Spleen (tissue), 11 donors: Measurements from ENCODE around the gene UQCC3. TPM values are rescaled to one million over a fixed set of nuclear protein-coding genes. Genes with fewer than 3 reads are reported as not detected.

ENCODE experiments used
- DNase-seq: peaks from one replicate; pipeline ENCODE4 v3.0.0-alpha.2; 2020
- H3K27ac ChIP-seq, 8 donors: fragments of 200-600 bp; sonication (generic) in 7 of 8; 1 replicate in 4 of 8; 2 replicates in 4 of 8; pipeline versions ENCODE4 v1.5.0 to v1.8.0; 2016 to 2021; ENCODE audit warnings: inconsistent platforms in 4 of 8, mild to moderate bottlenecking in 4 of 8, moderate library complexity in 1 of 8
- H3K27me3 ChIP-seq, 7 donors: fragments of 200-600 bp; sonication (generic) in 6 of 7; replicated peaks in 1 of 7; 1 replicate in 4 of 7; 2 replicates in 3 of 7; pipeline versions ENCODE4 v1.5.0 to v1.8.0; 2016 to 2021; ENCODE audit warnings: inconsistent platforms in 3 of 7, mild to moderate bottlenecking in 1 of 7
- H3K36me3 ChIP-seq, 6 donors: fragments of 200-600 bp; sonication (generic) in 5 of 6; 1 replicate in 4 of 6; 2 replicates in 2 of 6; pipeline versions ENCODE4 v1.5.0 to v1.8.0; 2016 to 2021; ENCODE audit warnings: inconsistent platforms in 2 of 6
- H3K4me1 ChIP-seq, 6 donors: fragments of 200-600 bp; sonication (generic) in 5 of 6; 1 replicate in 3 of 6; 2 replicates in 3 of 6; pipeline versions ENCODE4 v1.5.0 to v1.8.0; 2016 to 2021; ENCODE audit warnings: inconsistent platforms in 3 of 6
- H3K4me3 ChIP-seq, 8 donors: fragments of 200-600 bp; sonication (generic) in 7 of 8; 1 replicate in 4 of 8; 2 replicates in 4 of 8; pipeline versions ENCODE4 v1.5.0 to v1.8.0; 2016 to 2021; ENCODE audit warnings: inconsistent platforms in 4 of 8, mild to moderate bottlenecking in 4 of 8, moderate library complexity in 2 of 8
- H3K9me3 ChIP-seq, 8 donors: fragments of 200-600 bp; sonication (generic) in 7 of 8; 1 replicate in 4 of 8; 2 replicates in 4 of 8; pipeline versions ENCODE4 v1.5.0 to v1.8.0; 2016 to 2021; ENCODE audit warnings: inconsistent platforms in 4 of 8
- CTCF ChIP-seq, 11 experiments: fragments of 200-600 bp in 7 of 11; fragments of 450-650 bp in 4 of 11; sonication (generic) in 4 of 11; IDR thresholded peaks in 8 of 11; conservative IDR thresholded peaks in 3 of 11; 1 replicate in 7 of 11; 2 replicates in 4 of 11; pipeline versions ENCODE4 v1.4.0 to v1.8.0; 2016 to 2021; ENCODE audit warnings: antibody characterized with exemption in 11 of 11, inconsistent platforms in 4 of 11, mild to moderate bottlenecking in 1 of 11
- POLR2A ChIP-seq, 3 donors: fragments of 450-650 bp; IDR thresholded peaks; one replicate each; pipeline ENCODE4 v1.5.1; 2017; ENCODE audit warnings: antibody characterized with exemption in 3 of 3, mild to moderate bottlenecking in 1 of 3
- POLR2AphosphoS5 ChIP-seq, 3 donors: sonication (generic); formaldehyde crosslinking; IDR thresholded peaks; one replicate each; pipeline ENCODE4 v1.5.1; 2017; ENCODE audit warnings: antibody characterized with exemption in 3 of 3
- WGBS, 5 donors: extraction: QIAGEN DNeasy Blood & Tissue Kit in 3 of 5; methylation state at CpG; one replicate each; pipeline versions ENCODE4 v1.1.5 to v1.1.7; 2013 to 2018; 5-methylcytosine and 5-hydroxymethylcytosine counted together
- intact Hi-C: fragments of 100-400 bp; cut with DNase I; formaldehyde crosslinking; loops from one replicate; pipeline ENCODE4 v1.15.0; 2023; ENCODE audit warnings: low total_unique reads
- polyA plus RNA-seq, 3 donors: library from polyadenylated mRNA; stranded (reverse); fragments of 200-250 nt; gene quantifications; one replicate each; pipeline ENCODE4 v1.2.1, GENCODE V29; 2013
- total RNA-seq, 7 donors: library from RNA; depleted of rRNA in 3 of 7; stranded (reverse); fragments of >200 nt in 3 of 7; fragmentation: NEBNext Ultra II Directional in 4 of 7; extraction: Animal tissue kit (Norgen Biotek cat#: 25700) in 4 of 7; gene quantifications; one replicate each; pipeline versions ENCODE4 v1.1.0 to v1.2.1, GENCODE V29; 2016 to 2021
- donor health status: healthy with polysubstance abuse.
- donor health status: DM: no; HTN: no; CAD: no; lungs with moderate emphysema.
- donor health status: DM: no; HTN: no; CAD: no.
- donor health status: Bipolar disorder and iron deficiency.
- donor health status: healthy.
- donor health status: DM: no; HTN: no; CAD: no.
- donor health status: DM: yes; HTN: yes; CAD: no.

The UQCC3 gene
- total and polyA plus RNA-seq, 10 donors: 4.9 to 23.7 (median 6.2) TPM

- peaks cover 0 to 28% (median 3%) of the 10 kb centered on the region in 6 donors for H3K4me1 ChIP-seq
- TF ChIP-seq POLR2A (IDR thresholded peaks at IDR 0.05): no peak
- TF ChIP-seq POLR2AphosphoS5 (IDR thresholded peaks at IDR 0.05): no peak
- no peak for TF ChIP-seq CTCF (IDR thresholded peaks at IDR 0.05 in 8 of 11, conservative IDR thresholded peaks at IDR 0.05 in 3 of 11)
- no peak overlapping the region for H3K4me3 ChIP-seq
- 91 to 97% (median 96%) methylated on average over 6 of the region's 6 CpGs for WGBS, 5 donors
- no peaks in the 10 kb centered on the region for H3K27me3 ChIP-seq
- intact Hi-C loops: no loop called here
- H3K27ac ChIP-seq: no peak overlapping the region
- no peak for DNase-seq
- H3K36me3 ChIP-seq: peaks cover 9 to 100% (median 94%) of the 10 kb centered on the region in 6 donors
- no peaks in the 10 kb centered on the region for H3K9me3 ChIP-seq
Measured at GRCh38 chr11:62632492-62632891, 39.0 kb upstream of the UQCC3 start.

DNA sequence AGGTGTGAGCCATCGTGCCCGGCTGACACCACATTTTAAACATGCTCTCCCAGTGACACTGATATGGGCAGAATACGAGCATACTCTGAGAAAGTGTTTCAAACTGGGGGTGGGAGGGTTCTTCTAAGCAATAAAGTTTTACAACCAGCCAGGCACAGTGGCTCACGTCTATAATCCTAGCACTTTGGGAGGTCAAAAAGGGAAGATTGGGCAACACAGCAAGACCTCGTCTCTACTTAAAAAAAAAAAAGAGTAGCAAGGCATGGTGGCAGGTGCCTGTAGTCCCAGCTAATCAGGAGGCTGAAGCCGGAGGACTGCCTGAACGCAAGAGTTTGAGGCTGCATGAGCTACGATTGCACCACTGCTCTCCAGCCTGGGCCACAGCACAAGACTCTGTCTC is 27.3 kb upstream of the UQCC3 start:
- no peak for TF ChIP-seq CTCF (IDR thresholded peaks at IDR 0.05 in 8 of 11, conservative IDR thresholded peaks at IDR 0.05 in 3 of 11)
- TF ChIP-seq POLR2A (IDR thresholded peaks at IDR 0.05): no peak
- no peak for TF ChIP-seq POLR2AphosphoS5 (IDR thresholded peaks at IDR 0.05)
- intact Hi-C loops: no loop called here
- peaks cover 0 to 58% (median 40%) of the 10 kb centered on the region in 6 donors for H3K36me3 ChIP-seq
- no peak overlapping the region for H3K27ac ChIP-seq
- no peaks in the 10 kb centered on the region for H3K27me3 ChIP-seq
- 76 to 93% (median 80%) methylated on average over 8 of the region's 8 CpGs for WGBS, 5 donors
- H3K4me3 ChIP-seq: no peak overlapping the region
- DNase-seq: no peak
- no peaks in the 10 kb centered on the region for H3K9me3 ChIP-seq
- peaks cover 20 to 87% (median 35%) of the 10 kb centered on the region in 6 donors for H3K4me1 ChIP-seq

- peaks cover 0 to 64% (median 43%) of the 10 kb centered on the region in 6 donors for H3K36me3 ChIP-seq
- H3K9me3 ChIP-seq: no peaks in the 10 kb centered on the region
- 12 to 18% (median 16%) methylated on average over 11 of the region's 11 CpGs for WGBS, 5 donors
- H3K27ac ChIP-seq: peak overlapping the region; percentile 89 to 98 (median 94)
- peaks cover 20 to 84% (median 37%) of the 10 kb centered on the region in 6 donors for H3K4me1 ChIP-seq
- no peaks in the 10 kb centered on the region for H3K27me3 ChIP-seq
- intact Hi-C loops: no loop called here
- peak overlapping the region; percentile 84 to 99 (median 96) for H3K4me3 ChIP-seq
- DNase-seq: no peak
- TF ChIP-seq CTCF (IDR thresholded peaks at IDR 0.05 in 8 of 11, conservative IDR thresholded peaks at IDR 0.05 in 3 of 11) (no peak), POLR2A (IDR thresholded peaks at IDR 0.05) (no peak), POLR2AphosphoS5 (IDR thresholded peaks at IDR 0.05) (no peak)
Measured at GRCh38 chr11:62645671-62645945, 25.9 kb upstream of the UQCC3 start.

- H3K27ac ChIP-seq: peak within 1 kb of the TSS; percentile 89 to 98 (median 94)
- intact Hi-C loops: no loop called here
- no peaks in the 10 kb centered on the region for H3K27me3 ChIP-seq
- peak within 1 kb of the TSS; percentile 84 to 99 (median 96) for H3K4me3 ChIP-seq
- TF ChIP-seq POLR2A (IDR thresholded peaks at IDR 0.05) (peak in 2 of 3 donors; percentile 43 to 70), POLR2AphosphoS5 (IDR thresholded peaks at IDR 0.05) (peak; percentile 94 to 97 (median 97)), CTCF (IDR thresholded peaks at IDR 0.05 in 8 of 11, conservative IDR thresholded peaks at IDR 0.05 in 3 of 11) (peak in 2 of 11 experiments; percentile 9 to 27)
- peak; percentile 99 for DNase-seq
- peaks cover 20 to 84% (median 41%) of the 10 kb centered on the region in 6 donors for H3K4me1 ChIP-seq
- 0 to 1% (median 1%) methylated on average over 52 to 73 of the region's 73 CpGs for WGBS, 5 donors
- H3K9me3 ChIP-seq: no peaks in the 10 kb centered on the region
- peaks cover 0 to 64% (median 43%) of the 10 kb centered on the region in 6 donors for H3K36me3 ChIP-seq
Measured at GRCh38 chr11:62645946-62646824, 25.3 kb upstream of the UQCC3 start, which contains the start of gene GANAB. TSS of gene GANAB (minus strand) at chr11:62646613. CDS start at chr11:62646599, 14 bp downstream.
